HG03460 (cell line): ENCODE measurements around the gene RETREG3.
"Not testable (repeated sequence)": the region's sequence is repeated elsewhere in the genome, so short reads cannot be mapped to it uniquely, and the experiment has no call there.

Source experiments
- ATAC-seq: cut with Tn5 transposase; IDR thresholded peaks from one replicate; pipeline ENCODE4 v1.9.1; 2021; ENCODE audit not compliant: unreplicated experiment

Gene RETREG3

DNA sequence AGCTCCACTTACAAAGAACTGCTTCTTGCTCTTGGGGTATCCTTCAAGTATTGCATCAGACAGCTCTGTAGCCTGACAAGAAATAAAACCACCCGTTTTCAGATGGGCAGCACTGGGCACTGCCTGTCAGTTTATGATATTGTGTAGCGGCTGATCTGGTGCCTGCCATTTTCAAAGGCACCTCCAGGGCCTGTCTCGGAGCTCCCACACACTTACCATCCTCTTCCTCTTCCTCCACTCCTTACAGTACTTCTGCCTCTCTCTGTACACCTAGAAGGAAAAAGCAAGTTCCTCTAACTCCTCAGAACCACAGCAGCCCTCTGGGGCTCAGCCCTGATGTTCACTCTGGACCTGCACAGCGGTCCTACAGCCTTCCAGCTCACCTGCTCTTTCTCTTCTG lies 36.1 kb downstream of the RETREG3 start:
- ATAC-seq: no peak

DNA sequence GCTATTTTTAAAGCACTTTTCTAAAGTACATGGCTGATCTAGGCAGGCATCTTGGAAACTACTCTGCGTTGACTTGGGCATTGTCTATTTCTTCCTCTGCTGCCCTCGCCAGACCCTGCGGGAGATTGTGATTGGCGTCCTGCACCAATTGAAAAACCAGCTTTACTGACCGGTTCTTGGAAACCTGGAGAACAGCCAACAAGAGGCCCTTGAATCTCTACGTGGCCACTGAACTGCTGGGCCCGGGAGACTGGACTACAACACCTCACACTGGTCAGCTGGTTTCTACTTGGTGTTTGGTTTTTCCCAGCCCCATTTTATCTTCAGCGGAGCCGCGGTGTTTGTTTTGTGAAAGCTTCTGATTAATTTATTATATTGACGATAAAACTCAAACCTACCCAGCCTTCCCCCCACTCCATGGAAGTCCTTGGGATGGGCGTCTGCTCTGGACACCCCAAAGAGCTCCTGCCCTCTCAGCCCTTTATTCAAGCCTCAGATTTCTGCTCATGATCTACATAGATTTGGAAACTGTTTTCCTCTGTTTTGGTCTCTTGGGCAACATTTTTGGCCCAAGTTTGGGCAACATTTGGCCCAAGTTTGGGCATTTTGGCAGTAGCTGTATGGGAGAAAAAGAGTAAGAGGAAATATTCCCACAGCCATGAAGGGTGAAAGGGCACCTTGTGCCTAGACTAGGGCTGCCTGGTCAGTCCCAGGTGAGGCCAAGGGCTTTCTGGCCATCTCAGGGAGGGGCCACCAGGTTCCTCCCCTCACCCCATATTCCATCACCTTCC lies 37.5 kb downstream of the RETREG3 start:
- no peak for ATAC-seq

DNA sequence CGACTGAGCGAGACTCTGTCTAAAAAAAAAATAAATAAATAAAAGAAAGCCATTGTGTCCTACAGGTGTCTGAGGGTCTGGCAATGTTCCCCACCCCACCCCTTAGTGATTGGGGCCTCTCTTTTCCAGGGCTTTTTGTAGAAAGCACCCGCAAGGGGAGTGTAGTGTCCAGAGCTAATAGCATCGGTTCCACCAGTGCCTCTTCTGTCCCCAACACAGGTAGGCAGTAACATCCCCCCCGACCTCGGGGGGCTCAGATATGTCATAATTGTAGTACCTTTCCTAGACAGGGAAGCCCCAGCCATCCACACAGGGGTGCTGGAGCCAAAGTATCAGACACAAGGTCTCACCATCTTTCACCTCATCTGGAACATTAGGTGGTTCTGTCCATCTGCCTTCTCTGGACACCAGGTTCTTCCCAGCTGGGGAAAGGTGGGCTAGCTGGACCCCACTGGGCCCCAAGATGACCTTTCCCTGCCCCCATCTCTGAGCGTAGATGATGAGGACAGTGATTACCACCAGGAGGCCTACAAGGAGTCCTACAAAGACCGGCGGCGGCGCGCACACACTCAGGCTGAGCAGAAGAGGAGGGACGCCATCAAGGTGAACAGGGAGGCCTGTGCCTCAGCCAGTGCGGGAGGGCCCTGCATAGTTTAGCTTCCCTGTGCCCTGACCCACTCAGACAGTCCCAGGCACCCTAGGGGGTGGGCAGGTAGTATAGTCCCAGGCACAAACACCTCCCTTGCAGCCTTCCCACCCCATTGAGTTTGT lies 40.6 kb downstream of the RETREG3 start:
- no peak for ATAC-seq

DNA sequence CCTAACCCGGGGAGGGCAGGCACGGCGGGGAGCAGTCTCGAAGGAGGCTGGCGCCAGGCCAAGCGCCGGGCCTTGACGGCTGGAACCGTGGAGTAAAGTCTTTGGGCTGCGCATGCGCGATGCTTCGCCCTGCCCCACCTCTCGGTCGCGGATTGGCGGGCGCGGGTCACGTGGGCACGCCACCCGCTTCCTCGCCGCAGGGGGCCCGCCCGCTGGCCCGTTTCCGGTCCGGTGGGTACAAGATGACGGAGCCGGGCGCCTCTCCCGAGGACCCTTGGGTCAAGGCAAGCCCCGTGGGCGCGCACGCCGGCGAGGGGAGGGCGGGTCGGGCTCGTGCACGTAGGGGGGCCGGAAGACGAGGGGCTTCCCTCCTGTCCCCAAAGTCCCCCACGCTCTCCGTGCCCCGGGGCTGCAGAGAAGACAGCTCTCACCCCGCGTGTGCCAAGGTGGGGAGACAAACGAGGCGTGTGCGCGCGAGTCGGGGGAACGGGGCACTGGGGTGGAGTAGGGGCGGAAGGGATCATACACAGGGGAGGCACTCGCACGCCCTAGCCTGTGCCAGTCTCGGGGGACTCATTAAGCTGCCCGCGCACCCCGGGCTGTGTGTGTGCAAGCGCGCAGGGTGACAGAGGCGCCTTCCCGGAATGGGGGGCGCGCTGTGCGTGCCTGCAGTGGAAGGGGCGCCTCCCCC lies 42.1 kb downstream of the RETREG3 start, which contains the start of gene MLX:
Gene MLX (plus strand): TSS at position 218 of the 691 bp plus-strand sequence. CDS start 25 bp downstream, at position 243.
- ATAC-seq: peak; percentile 49

DNA sequence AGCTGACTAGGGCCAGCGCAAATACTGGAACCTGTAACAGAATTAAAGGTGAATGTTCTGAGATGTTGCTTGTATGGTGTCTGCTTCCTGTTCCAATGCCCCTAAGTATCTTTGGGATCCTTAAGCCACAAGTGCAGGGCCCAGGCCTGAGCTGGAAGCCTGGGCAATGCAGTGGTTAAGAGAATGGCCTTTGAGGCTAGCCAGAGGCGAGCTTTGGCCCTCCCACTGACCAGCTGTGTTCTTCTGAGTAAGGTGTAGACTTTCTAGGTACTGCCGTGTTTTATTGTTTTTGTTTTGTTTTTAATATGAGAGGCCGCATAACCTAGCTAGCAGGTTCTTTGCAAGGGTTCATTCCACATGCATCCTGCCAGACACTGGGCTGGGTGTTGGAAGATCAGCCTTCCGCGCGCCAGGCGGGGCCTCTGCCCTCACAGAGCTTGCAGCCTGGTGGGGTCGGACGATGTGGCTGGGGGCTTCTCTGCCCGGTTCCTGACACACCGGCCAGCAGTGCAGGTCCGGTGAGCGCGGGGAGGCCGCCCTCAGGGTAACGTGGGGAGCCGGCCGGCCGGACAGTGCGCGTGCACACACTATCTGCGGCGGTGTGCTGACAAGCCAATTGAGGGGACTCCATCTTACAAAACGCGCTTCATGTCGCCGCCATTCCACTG lies 42.8 kb downstream of the RETREG3 start:
- no peak for ATAC-seq

DNA sequence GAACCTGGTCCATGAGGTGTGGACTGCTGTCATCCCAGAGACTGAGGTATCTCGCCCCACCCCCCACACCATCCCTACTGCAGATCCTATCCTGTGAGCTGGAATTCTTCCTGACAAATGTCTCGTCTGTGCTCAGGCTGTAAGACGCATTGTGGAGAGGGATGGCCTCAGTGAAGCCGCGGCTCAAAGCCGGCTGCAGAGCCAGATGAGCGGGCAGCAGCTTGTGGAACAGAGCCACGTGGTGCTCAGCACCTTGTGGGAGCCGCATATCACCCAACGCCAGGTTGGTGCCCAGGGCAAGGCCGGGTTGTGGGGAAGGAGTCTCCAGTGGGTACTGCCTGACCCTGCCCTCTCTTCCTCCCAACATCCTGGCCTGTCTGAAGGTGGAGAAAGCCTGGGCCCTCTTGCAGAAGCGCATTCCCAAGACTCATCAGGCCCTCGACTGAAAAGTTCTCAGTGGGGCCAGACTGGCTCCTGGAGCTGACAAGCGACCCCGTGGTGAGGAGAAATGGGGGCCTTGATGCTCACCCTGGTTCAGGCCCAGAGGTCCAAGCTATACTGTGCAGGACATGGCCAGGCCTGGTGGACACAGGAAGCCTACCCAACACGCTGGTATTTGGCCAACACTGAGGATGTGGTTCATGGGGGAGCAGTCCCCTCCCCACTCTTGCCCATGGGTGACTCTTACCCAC lies 43.5 kb downstream of the RETREG3 start:
- ATAC-seq: no peak

DNA sequence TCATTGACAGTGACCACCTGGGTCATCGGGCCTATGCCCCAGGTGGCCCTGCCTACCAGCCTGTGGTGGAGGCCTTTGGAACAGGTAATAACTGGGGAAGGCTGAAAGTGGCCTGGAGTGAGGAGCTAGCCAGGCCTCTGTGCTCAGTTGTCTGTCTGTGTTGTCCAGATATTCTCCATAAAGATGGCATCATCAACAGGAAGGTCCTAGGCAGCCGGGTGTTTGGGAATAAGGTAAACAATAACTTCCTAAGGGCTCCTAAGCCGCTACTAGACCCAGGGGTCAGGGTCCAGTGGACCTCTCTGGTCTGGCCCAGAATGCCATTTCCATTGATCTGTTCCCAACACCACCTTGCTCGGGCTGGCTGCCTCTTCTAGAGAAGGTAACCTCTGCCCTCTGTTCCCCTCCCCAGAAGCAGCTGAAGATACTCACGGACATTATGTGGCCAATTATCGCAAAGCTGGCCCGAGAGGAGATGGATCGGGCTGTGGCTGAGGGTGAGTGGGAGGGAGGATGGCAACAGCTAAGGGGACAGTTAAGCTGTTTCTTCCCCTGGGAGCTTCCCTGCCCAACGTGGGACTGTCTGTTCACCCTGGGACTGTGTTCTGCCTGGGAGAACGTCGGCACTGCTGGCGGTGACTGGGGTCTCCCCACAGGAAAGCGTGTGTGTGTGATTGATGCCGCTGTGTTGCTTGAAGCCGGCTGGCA lies 44.2 kb downstream of the RETREG3 start:
- ATAC-seq: no peak

DNA sequence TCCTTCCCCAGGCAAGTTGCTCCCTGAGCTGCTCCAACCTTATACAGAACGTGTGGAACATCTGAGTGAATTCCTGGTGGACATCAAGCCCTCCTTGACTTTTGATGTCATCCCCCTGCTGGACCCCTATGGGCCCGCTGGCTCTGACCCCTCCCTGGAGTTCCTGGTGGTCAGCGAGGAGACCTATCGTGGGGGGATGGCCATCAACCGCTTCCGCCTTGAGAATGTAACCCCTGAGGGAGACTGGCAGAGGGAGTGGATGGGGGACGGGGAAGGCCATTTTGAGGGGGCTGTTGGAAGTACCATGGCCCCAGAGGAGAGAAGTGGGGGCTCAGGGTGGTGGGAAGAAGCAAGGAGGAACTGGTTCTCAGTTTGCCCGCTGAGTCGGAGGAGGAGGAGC lies 45.2 kb downstream of the RETREG3 start:
- ATAC-seq: no peak

DNA sequence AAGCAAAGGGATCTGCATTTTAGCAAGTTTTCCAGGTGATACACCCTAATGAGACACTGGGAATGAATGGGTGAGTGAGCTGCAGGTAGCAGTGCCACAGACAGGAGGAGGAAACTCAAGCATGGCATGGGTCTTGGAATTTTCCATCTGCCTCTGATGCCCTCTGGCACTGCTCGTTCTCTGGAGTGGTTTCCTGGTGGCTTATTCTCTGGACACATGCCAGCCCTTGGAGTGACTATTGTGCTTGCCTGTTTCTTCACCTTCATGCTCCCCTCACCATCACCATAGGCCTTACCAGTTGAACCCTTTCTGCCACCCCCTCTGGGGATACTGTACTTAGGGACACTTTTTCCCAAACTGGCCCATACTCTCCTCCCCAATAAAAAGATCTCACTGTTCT lies 45.6 kb downstream of the RETREG3 start:
- no peak for ATAC-seq

DNA sequence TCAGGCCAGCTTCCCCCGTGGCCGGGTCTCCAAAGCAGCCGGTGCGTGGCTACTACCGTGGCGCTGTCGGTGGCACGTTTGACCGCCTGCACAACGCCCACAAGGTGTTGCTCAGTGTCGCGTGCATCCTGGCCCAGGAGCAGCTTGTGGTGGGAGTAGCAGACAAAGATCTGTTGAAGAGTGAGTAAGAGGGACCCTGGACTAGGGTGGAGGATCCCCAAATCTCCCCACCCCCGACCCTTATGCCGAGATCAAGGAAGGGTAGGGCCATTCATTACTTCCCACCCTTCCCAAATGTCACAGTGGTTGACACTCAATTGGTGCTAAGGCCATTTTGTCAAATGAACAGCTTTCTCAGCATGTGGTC lies 46.0 kb downstream of the RETREG3 start:
- ATAC-seq: no peak

DNA sequence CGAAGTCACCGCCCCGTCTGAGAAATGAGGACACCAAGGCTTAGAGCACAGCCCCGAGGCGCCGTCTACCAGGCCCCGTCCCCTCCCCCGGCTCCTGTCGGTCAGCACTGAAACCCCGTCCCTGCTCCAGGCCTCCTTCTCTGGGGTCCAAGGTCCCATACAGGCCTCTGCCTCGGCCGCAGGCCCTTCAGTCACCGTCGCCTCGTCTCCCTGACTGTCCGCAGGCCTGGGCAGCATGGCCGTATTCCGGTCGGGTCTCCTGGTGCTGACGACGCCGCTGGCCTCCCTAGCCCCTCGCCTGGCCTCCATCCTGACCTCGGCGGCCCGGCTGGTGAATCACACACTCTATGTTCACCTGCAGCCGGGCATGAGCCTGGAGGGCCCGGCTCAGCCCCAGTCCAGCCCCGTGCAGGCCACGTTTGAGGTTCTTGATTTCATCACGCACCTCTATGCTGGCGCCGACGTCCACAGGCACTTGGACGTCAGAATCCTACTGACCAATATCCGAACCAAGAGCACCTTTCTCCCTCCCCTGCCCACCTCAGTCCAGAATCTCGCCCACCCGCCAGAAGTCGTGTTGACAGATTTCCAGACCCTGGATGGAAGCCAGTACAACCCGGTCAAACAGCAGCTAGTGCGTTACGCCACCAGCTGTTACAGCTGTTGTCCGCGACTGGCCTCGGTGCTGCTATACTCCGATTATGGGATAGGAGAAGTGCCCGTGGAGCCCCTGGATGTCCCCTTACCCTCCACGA lies 46.6 kb downstream of the RETREG3 start:
- ATAC-seq: no peak

DNA sequence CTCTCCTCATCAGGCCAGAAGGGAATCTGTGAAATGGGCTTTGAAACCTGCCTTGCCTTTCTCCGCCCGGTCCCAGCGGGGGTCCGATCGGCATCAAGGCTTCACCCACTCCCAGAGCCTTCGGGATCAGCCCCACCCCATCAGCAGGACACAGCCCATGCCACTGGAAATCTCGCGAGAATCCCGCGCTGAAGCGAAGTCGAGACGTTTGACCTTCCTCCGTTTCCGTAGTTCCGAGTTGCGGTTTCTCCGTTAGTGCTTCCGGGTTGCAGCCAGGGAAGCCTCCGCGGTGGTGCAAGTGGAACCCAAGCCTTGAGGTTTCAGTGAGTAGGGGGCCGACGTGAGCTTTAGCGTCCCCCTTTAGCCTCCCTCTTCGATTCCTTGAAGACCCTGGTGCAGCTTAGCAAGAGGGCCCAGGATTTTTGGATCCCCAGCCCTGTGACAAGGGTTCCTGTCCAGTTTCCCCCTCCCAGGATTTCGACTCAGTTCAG lies 47.2 kb downstream of the RETREG3 start, which contains the start of gene COASY:
Gene COASY (plus strand): TSS at position 252 of the 491 bp plus-strand sequence. CDS start 475 bp downstream, outside the sequence.
- no peak for ATAC-seq

DNA sequence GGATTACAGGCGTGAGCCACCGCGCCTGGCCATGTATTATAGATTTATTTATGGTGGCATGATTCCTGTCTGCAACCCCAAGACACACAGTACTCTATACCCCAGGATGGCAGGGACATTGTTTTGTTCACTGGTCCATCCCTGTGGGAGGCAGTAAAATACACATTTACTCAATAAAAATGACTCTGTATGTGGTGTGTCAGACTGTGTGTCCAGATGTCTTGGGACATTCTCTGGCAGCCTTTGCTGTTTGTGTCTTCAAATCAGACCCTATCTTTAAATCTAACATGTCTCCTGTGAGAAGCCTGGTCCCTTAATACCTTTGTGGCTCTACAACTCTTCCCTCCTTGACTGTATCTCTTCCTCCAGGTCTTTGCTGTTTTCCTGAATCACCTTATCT lies 48.9 kb downstream of the RETREG3 start:
- ATAC-seq: no peak

DNA sequence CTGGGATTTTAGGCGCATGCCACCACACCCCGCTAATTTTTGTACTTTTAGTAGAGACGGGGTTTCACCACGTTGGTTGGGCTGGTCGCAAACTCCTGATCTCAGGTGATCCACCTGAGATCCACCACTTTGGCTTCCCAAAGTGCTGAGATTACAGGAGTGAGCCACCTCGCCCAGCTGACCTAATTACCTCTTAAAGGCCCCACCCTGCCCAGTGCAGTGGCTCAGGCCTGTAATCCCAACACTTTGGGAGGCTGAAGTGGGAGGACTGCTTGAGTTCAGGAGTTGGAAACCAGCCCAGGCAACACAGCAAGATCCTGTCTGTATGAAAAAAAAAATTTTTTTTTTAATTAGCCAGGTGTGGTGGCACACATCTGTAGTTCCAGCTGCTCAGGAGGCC lies 50.1 kb downstream of the RETREG3 start:
- ATAC-seq: no peak

DNA sequence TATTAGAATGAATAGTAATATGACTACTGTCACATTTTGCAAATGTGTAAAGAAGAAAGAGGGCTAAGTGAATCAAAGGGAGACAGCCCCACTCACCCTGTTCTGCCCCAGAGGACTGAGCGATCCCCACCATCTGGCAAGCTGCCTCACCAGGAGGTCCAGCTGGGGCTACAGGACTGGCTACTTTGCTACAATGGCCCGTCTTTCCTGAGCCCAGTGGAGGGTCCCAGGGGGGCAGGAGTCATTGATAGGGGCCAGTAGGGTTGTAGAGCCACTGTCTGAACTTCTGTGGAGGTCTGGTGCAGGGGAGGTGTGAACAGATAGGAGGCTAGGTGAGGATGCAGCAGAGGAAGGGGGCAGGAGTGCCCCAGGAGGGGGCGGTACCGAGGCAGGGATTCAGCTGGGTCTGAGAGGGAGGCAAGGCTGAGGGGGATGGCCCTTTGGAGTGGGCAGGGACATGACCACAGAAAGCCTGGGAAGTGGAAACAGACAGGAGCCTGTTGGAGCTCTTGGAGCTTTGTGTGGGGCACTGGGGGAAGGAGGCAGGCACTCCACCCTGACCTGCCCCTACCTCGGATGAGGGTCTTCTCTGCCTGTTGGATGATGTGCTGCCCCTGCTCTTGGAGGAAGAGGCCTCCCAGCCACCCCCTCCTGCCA lies 53.1 kb downstream of the RETREG3 start:
- not testable (repeated sequence) for ATAC-seq

DNA sequence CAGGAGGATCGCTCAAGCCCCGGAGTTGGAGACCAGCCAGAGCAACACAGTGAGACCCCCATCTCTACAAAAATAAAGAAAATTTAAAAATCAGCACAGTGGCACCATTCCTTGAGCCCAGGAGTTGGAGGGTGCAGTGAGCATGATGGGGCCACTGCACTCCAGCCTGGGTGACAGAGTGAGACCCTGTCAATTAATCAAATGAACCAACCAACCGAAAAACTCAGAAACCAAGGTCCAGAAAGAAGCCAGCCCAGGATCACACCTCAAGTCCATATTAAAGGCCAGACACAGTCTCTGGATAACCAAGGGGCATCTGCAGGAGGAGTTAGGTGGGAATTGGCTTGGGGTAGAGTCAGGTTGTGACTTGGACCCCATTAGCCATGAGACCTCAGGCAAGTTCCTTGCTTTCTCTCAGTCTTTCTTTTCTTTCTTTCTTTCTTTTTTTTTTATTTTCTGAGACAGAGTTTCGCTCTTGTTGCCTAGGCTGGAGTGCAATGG lies 54.0 kb downstream of the RETREG3 start:
- ATAC-seq: no peak

DNA sequence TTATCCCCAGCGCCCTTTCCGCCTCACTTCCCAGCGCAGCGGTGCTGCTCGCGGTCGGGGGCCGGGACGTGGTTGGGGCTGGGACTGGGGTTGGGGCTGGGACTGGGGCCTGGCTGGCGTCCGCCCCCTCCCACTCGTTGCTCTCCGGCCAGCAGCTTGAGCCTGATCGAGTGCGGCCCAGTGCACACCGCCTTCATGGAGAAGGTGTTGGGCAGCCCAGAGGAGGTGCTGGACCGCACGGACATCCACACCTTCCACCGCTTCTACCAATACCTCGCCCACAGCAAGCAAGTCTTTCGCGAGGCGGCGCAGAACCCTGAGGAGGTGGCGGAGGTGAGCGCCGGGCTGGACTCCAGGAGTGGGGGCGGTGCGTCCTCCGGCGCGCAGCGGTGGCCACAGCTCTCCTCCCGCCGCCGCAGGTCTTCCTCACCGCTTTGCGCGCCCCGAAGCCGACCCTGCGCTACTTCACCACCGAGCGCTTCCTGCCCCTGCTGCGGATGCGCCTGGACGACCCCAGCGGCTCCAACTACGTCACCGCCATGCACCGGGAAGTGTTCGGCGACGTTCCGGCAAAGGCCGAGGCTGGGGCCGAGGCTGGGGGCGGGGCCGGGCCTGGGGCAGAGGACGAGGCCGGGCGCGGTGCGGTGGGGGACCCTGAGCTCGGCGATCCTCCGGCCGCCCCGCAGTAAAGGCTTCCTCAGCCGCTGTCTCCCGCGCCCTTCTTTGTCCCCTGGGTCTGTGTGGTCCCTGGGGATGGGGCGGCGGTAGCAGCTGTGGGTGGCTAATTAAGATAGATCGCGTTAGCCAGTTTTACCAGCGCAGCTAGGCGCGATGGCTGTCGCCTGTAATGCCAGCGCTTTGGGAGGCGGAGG lies 54.7 kb downstream of the RETREG3 start:
- peak; percentile 88 for ATAC-seq
